Immature natural killer cell (primary cell): ENCODE measurements around the gene OR7E24. TPM values are rescaled to one million over a fixed set of nuclear protein-coding genes. Genes with fewer than 3 reads are reported as not detected.
"Not testable (repeated sequence)": the region's sequence is repeated elsewhere in the genome, so short reads cannot be mapped to it uniquely, and the experiment has no call there.

Experiments
- DNase-seq, 3 donors: peaks; one replicate each; pipeline ENCODE4 v3.0.0; 2022; ENCODE audit warnings: mixed read lengths in 1 of 3
- H3K27ac Mint-ChIP-seq, 6 donors: one replicate each; pipeline ENCODE4 v1.8.0; 2020; ENCODE audit warnings: mixed read lengths in 6 of 6, mild to moderate bottlenecking in 5 of 6, inconsistent platforms in 4 of 6, moderate library complexity in 3 of 6
- H3K27me3 Mint-ChIP-seq, 3 donors: one replicate each; pipeline ENCODE4 v1.8.0; 2020 to 2021; ENCODE audit warnings: low read depth in 3 of 3, mild to moderate bottlenecking in 3 of 3, mixed read lengths in 3 of 3, moderate library complexity in 3 of 3, inconsistent platforms in 1 of 3
- H3K36me3 Mint-ChIP-seq, 3 donors: one replicate each; pipeline ENCODE4 v1.8.0; 2020; ENCODE audit warnings: mixed read lengths in 3 of 3, inconsistent platforms in 2 of 3, mild to moderate bottlenecking in 2 of 3
- H3K4me1 Mint-ChIP-seq, 2 donors: one replicate each; pipeline ENCODE4 v1.8.0; 2020; ENCODE audit warnings: inconsistent platforms in 2 of 2, mild to moderate bottlenecking in 2 of 2, mixed read lengths in 2 of 2, moderate library complexity in 1 of 2
- H3K4me3 Mint-ChIP-seq, 5 donors: one replicate each; pipeline ENCODE4 v1.8.0; 2020; ENCODE audit warnings: mild to moderate bottlenecking in 5 of 5, mixed read lengths in 5 of 5, inconsistent platforms in 3 of 5, moderate library complexity in 3 of 5
- H3K9me3 Mint-ChIP-seq, 6 donors: one replicate each; pipeline ENCODE4 v1.8.0; 2020; ENCODE audit warnings: mild to moderate bottlenecking in 6 of 6, mixed read lengths in 6 of 6, inconsistent platforms in 4 of 6, moderate library complexity in 3 of 6
- polyA plus RNA-seq, 3 donors: library from polyadenylated mRNA; unstranded; fragments of 300-500 nt; fragmentation: Illumina TruSeq; gene quantifications; one replicate each; pipeline ENCODE4 v1.2.3, GENCODE V29; 2021

The OR7E24 gene
- not detected for polyA plus RNA-seq

GRCh38 chr19:9250630-9251029 lies at the start of gene OR7E24:
Gene OR7E24, plus strand, starts transcription at chr19:9250930. Its CDS starts 114 bp downstream, at chr19:9251044.
- H3K4me3 Mint-ChIP-seq, result no peak within 1 kb of the TSS
- no peaks in the 10 kb centered on the region for H3K36me3 Mint-ChIP-seq
- no peaks in the 10 kb centered on the region for H3K4me1 Mint-ChIP-seq
- no peak within 1 kb of the TSS for H3K27ac Mint-ChIP-seq
- peaks cover 0 to 5% (median 0%) of the 10 kb centered on the region in 6 donors for H3K9me3 Mint-ChIP-seq
- DNase-seq, result no peak
- H3K27me3 Mint-ChIP-seq, result peaks cover 0 to 11% (median 5%) of the 10 kb centered on the region in 3 donors

GRCh38 chr19:9205501-9206113 lies 45.1 kb upstream of the OR7E24 start:
- H3K4me3 Mint-ChIP-seq, result peak overlapping the region; percentile 40 to 63 (median 61)
- no peaks in the 10 kb centered on the region for H3K36me3 Mint-ChIP-seq
- no peaks in the 10 kb centered on the region for H3K9me3 Mint-ChIP-seq
- H3K27me3 Mint-ChIP-seq, result peaks cover 2 to 5% (median 2%) of the 10 kb centered on the region in 3 donors
- H3K4me1 Mint-ChIP-seq, result peaks cover 1 to 10% of the 10 kb centered on the region in 2 donors
- no peak overlapping the region for H3K27ac Mint-ChIP-seq
- peak; percentile 58 to 59 (median 58) for DNase-seq

- DNase-seq, result no peak
- H3K27me3 Mint-ChIP-seq, result peaks cover 1 to 4% (median 3%) of the 10 kb centered on the region in 3 donors
- H3K4me1 Mint-ChIP-seq, result no peaks in the 10 kb centered on the region
- H3K4me3 Mint-ChIP-seq, result no peak within 1 kb of the TSS
- H3K27ac Mint-ChIP-seq, result no peak within 1 kb of the TSS
- H3K36me3 Mint-ChIP-seq, result peaks cover 0 to 3% (median 0%) of the 10 kb centered on the region in 3 donors
- no peaks in the 10 kb centered on the region for H3K9me3 Mint-ChIP-seq
Observed at GRCh38 chr19:9219489-9219888, 31.2 kb upstream of the OR7E24 start, which contains the start of gene OR7D4. Gene OR7D4, minus strand, starts transcription at chr19:9219589. Its CDS starts 4,752 bp downstream, at chr19:9214837.

GRCh38 chr19:9251236-9251635 lies 506 bp downstream of the OR7E24 start:
- DNase-seq, result no peak
- peaks cover 0 to 5% (median 0%) of the 10 kb centered on the region in 6 donors for H3K9me3 Mint-ChIP-seq
- no peaks in the 10 kb centered on the region for H3K36me3 Mint-ChIP-seq
- no peak overlapping the region for H3K4me3 Mint-ChIP-seq
- no peak overlapping the region for H3K27ac Mint-ChIP-seq
- H3K4me1 Mint-ChIP-seq, result no peaks in the 10 kb centered on the region
- peaks cover 0 to 11% (median 3%) of the 10 kb centered on the region in 3 donors for H3K27me3 Mint-ChIP-seq

- H3K27ac Mint-ChIP-seq, result not testable (repeated sequence)
- Mint-ChIP-seq H3K27me3 (peaks cover 6 to 12% (median 10%) of the 10 kb centered on the region in 3 donors), H3K4me1 (peaks cover 5 to 10% of the 10 kb centered on the region in 2 donors), H3K36me3 (peaks cover 4 to 17% (median 4%) of the 10 kb centered on the region in 3 donors), H3K4me3 (peak overlapping the region; percentile 41 to 81 (median 72)), H3K9me3 (peaks cover 15 to 38% (median 20%) of the 10 kb centered on the region in 6 donors)
- DNase-seq, result peak; percentile 10 to 41 (median 37)
Observed at GRCh38 chr19:9283485-9283884, 32.8 kb downstream of the OR7E24 start.

GRCh38 chr19:9289231-9289884 lies 38.6 kb downstream of the OR7E24 start:
- H3K36me3 Mint-ChIP-seq, result peaks cover 38 to 61% (median 47%) of the 10 kb centered on the region in 3 donors
- peaks cover 2 to 5% (median 2%) of the 10 kb centered on the region in 3 donors for H3K27me3 Mint-ChIP-seq
- no peak overlapping the region for H3K4me3 Mint-ChIP-seq
- DNase-seq, result no peak
- peaks cover 6 to 9% of the 10 kb centered on the region in 2 donors for H3K4me1 Mint-ChIP-seq
- H3K9me3 Mint-ChIP-seq, result peaks cover 16 to 73% (median 59%) of the 10 kb centered on the region in 6 donors
- no peak overlapping the region for H3K27ac Mint-ChIP-seq

- Mint-ChIP-seq H3K4me3 (no peak overlapping the region), H3K9me3 (peaks cover 28 to 91% (median 85%) of the 10 kb centered on the region in 6 donors), H3K36me3 (peaks cover 72 to 86% (median 83%) of the 10 kb centered on the region in 3 donors), H3K4me1 (peaks cover 12 to 20% of the 10 kb centered on the region in 2 donors), H3K27ac (no peak overlapping the region), H3K27me3 (peaks cover 0 to 2% (median 2%) of the 10 kb centered on the region in 3 donors)
- DNase-seq, result no peak
Observed at GRCh38 chr19:9295411-9295849, 44.7 kb downstream of the OR7E24 start.

- H3K36me3 Mint-ChIP-seq, result peaks cover 77 to 88% (median 85%) of the 10 kb centered on the region in 3 donors
- no peak overlapping the region for H3K4me3 Mint-ChIP-seq
- H3K27ac Mint-ChIP-seq, result no peak overlapping the region
- no peak for DNase-seq
- peaks cover 0 to 2% (median 2%) of the 10 kb centered on the region in 3 donors for H3K27me3 Mint-ChIP-seq
- peaks cover 12 to 18% of the 10 kb centered on the region in 2 donors for H3K4me1 Mint-ChIP-seq
- peaks cover 29 to 91% (median 86%) of the 10 kb centered on the region in 6 donors for H3K9me3 Mint-ChIP-seq
Observed at GRCh38 chr19:9296336-9296735, 45.6 kb downstream of the OR7E24 start.

Other genes with a start within 250 kb of the OR7E24 start
- gene MUC16, start 240.5 kb upstream of the OR7E24 start, polyA plus RNA-seq, result not detected
- not detected for gene OR1M1, start 163.9 kb upstream of the OR7E24 start, polyA plus RNA-seq
- gene OR7G2, start 143.5 kb upstream of the OR7E24 start, polyA plus RNA-seq, result not detected
- gene OR7G1, start 135.2 kb upstream of the OR7E24 start, polyA plus RNA-seq, result not detected
- gene OR7G3, start 124.0 kb upstream of the OR7E24 start, polyA plus RNA-seq, result not detected
- gene ZNF317, start 110.5 kb upstream of the OR7E24 start, polyA plus RNA-seq, result 10 to 100 TPM; 20.3 to 40.4 (median 21.5) TPM
- not detected for gene OR7D2, start 72.0 kb upstream of the OR7E24 start, polyA plus RNA-seq
- not detected for gene OR7D4, start 31.3 kb upstream of the OR7E24 start, polyA plus RNA-seq
- gene ZNF699, start 58.9 kb downstream of the OR7E24 start, polyA plus RNA-seq, result 10 to 100 TPM in 2 of 3 donors, 1 to 10 TPM in 1; 8.1 to 11.0 (median 10.9) TPM
- 10 to 100 TPM; 12.3 to 26.4 (median 16.4) TPM for gene ZNF559, start 73.2 kb downstream of the OR7E24 start, polyA plus RNA-seq
- under 1 TPM in 1 of 3 donors, not detected in 2; 0.52 TPM for gene ZNF177, start 112.1 kb downstream of the OR7E24 start, polyA plus RNA-seq
- 10 to 100 TPM; 15.9 to 23.6 (median 19.6) TPM for gene ZNF266, start 184.6 kb downstream of the OR7E24 start, polyA plus RNA-seq
- not detected for gene ZNF560, start 247.7 kb downstream of the OR7E24 start, polyA plus RNA-seq